Measurements from ENCODE around the gene PRKCE.

DNA sequence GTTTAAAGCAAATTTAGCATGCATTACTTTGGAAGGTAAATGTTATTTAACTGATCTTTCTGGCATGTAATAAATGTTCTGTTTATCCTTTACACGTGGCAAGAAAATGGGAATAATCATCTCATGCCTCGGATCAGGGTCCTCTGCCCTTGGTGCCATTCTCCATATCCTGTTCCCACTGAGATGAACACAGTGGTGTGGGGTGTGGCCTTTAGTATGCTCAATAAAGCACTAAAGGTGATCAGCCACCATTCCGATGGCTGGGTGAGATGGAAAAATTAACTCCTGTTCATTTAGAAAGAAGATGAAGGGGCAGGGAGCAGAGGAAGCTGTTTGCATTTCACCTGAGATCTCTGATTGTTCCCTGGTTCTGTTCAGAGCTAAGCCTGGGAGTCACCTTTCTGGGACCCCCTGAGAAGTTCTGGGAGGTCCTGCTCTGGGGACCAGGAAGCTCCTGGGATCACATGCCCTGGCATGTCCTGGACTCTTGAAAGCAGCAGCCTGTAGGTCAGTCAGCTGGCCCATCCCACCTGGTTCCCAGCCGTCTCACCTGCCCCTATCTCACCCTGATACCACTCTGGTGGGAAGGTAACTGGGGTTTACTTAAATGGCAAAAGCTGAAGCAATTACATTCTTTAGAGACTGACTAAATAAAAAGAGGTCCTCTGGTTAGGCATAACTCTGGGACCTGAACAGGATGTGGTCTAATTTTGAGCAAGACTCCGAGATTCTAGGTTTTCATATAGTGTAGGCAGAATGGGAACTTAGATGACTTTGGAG, 356.8 kb downstream of the PRKCE start:
- TF ChIP-seq, protein P1, sequence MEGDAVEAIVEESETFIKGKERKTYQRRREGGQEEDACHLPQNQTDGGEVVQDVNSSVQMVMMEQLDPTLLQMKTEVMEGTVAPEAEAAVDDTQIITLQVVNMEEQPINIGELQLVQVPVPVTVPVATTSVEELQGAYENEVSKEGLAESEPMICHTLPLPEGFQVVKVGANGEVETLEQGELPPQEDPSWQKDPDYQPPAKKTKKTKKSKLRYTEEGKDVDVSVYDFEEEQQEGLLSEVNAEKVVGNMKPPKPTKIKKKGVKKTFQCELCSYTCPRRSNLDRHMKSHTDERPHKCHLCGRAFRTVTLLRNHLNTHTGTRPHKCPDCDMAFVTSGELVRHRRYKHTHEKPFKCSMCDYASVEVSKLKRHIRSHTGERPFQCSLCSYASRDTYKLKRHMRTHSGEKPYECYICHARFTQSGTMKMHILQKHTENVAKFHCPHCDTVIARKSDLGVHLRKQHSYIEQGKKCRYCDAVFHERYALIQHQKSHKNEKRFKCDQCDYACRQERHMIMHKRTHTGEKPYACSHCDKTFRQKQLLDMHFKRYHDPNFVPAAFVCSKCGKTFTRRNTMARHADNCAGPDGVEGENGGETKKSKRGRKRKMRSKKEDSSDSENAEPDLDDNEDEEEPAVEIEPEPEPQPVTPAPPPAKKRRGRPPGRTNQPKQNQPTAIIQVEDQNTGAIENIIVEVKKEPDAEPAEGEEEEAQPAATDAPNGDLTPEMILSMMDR (conservative IDR thresholded peaks at IDR 0.05 in 1 of 2, IDR thresholded peaks at IDR 0.05 in 1 of 2; ENCODE audit: extremely low read depth in 1 of 2, insufficient read depth in 1 of 2, low read depth in 1 of 2, low read length in 2 of 2), result no peak
- no peak for TF ChIP-seq EZH2 (IDR thresholded peaks at IDR 0.05; ENCODE audit: borderline replicate concordance, low read length)

Data from mammary epithelial cell (primary cell).